ENCODE measurements around the gene ZMYND19.
"Not testable (repeated sequence)": the region's sequence is repeated elsewhere in the genome, so short reads cannot be mapped to it uniquely, and the experiment has no call there.

ZMYND19 gene

GRCh38 chr9:137544176-137544760, 46.0 kb downstream of the ZMYND19 start:
- POLR2A ChIA-PET, result no interaction called here
- no peak for DNase-seq (ENCODE audit: extremely low spot score)
- no peak for TF ChIP-seq CTCF (IDR thresholded peaks at IDR 0.05; ENCODE audit: control extremely low read depth, extremely low read depth, low read depth, missing control alignments)
- CTCF ChIA-PET, result interaction anchor here (0.7 to 2.1 kb wide), 2 partner anchors 13 to 129 kb away, joined by 3 to 8 read pairs; no protein-coding TSS in a partner anchor

GRCh38 chr9:137543237-137543963, 46.9 kb downstream of the ZMYND19 start:
- no peak for DNase-seq (ENCODE audit: extremely low spot score)
- CTCF ChIA-PET, result interaction anchor here (0.7 to 1.3 kb wide), 2 partner anchors 8 to 130 kb away, joined by 3 read pairs; no protein-coding TSS in a partner anchor
- POLR2A ChIA-PET, result no interaction called here
- TF ChIP-seq CTCF (IDR thresholded peaks at IDR 0.05; ENCODE audit: control extremely low read depth, extremely low read depth, low read depth, missing control alignments), result no peak

- ChIA-PET CTCF (no interaction called here), POLR2A (no interaction called here)
- no peak for DNase-seq (ENCODE audit: extremely low spot score)
- TF ChIP-seq CTCF (IDR thresholded peaks at IDR 0.05; ENCODE audit: control extremely low read depth, extremely low read depth, low read depth, missing control alignments), result no peak
Observed at GRCh38 chr9:137542486-137542885, 47.8 kb downstream of the ZMYND19 start.

- no peak for DNase-seq (ENCODE audit: extremely low spot score)
- no peak for TF ChIP-seq CTCF (IDR thresholded peaks at IDR 0.05; ENCODE audit: control extremely low read depth, extremely low read depth, low read depth, missing control alignments)
- ChIA-PET POLR2A (no interaction called here), CTCF (interaction anchor here (0.9 kb wide), 1 partner anchor 10 kb away, joined by 3 read pairs; no protein-coding TSS in a partner anchor)
Observed at GRCh38 chr9:137540536-137540935, 49.8 kb downstream of the ZMYND19 start.

DNA sequence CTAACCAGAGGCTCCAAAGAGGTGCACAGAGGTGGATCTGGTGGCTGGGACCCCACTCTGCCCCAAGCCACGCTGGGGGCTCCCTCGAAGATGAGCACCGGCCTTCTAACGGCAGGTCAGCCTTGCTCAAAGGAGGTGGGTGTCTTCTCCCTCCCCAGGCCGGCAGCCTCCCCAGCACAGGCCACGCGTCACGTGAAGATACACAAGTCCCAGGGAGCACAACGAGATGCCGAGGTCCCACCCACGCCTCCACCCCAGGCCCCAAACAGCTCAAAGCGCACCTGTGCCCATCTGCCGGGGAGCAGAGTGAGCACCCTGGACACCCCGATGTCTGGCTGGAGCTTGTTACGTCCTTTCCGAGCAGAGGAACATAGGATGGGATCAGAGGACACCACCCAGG, 52.3 kb downstream of the ZMYND19 start:
- no peak for TF ChIP-seq CTCF (IDR thresholded peaks at IDR 0.05; ENCODE audit: control extremely low read depth, extremely low read depth, low read depth, missing control alignments)
- CTCF ChIA-PET, result interaction anchor here (1.9 kb wide), 1 partner anchor 8 kb away, joined by 5 read pairs; no protein-coding TSS in a partner anchor
- DNase-seq (ENCODE audit: extremely low spot score), result no peak
- POLR2A ChIA-PET, result no interaction called here

DNA sequence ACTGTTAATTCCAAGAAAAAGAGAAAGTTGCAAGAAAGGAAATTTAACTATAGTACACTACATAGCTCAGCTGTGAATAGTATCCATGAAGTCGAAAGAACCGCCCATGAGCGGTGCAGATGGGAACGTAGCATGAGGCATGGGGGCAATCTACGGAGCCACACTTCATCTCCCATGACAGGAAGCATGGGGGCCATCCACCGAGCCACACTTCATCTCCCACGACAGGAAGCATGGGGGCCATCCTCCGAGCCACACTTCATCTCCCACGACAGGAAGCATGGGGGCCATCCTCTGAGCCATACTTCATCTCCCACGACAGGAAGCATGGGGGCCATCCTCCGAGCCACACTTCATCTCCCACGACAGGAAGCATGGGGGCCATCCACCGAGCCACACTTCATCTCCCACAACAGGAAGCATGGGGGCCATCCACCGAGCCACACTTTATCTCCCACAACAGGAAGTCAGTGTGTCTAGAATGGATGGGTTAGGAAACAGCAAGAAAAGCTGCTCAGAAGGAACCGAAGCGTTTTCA, 53.6 kb downstream of the ZMYND19 start:
- POLR2A ChIA-PET; DNase-seq (ENCODE audit: extremely low spot score): not testable (repeated sequence)
- CTCF ChIA-PET, result interaction anchor here (1.0 to 1.9 kb wide), 3 partner anchors 10 to 43 kb away, joined by 3 to 5 read pairs (median 3); no protein-coding TSS in a partner anchor

GRCh38 chr9:137535120-137535428, 55.2 kb downstream of the ZMYND19 start:
- no peak for DNase-seq (ENCODE audit: extremely low spot score)
- TF ChIP-seq CTCF (IDR thresholded peaks at IDR 0.05; ENCODE audit: control extremely low read depth, extremely low read depth, low read depth, missing control alignments), result no peak
- ChIA-PET POLR2A (no interaction called here), CTCF (interaction anchor here (0.8 to 2.3 kb wide), 10 partner anchors 8 to 249 kb away, joined by 3 to 18 read pairs (median 3); partner anchors contain the start of gene MRPL41)

All from GM10248 (cell line).